ENCODE measurements around the gene LRFN2.

Gene LRFN2

DNA sequence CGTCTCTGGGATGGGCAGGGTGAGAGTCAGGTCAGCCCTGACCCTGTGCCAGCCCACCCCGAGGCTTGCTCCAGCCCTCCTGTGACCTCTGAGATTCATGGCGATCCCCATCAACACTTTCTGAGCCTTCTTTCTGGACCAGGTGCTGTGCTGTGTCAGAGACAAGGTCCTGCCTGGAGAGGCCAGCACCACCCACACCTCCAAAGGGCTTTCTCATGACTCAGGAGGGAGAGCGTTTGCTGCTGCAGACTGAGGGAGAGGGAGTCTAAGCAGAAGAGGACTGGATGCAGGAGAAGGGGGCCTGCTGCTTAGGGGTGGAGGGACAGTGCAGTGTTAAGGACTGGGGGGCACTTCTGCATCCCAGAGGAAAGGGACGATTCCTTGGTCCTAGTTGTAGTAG is 193.5 kb downstream of the LRFN2 start:
- TF ChIP-seq, protein P1, sequence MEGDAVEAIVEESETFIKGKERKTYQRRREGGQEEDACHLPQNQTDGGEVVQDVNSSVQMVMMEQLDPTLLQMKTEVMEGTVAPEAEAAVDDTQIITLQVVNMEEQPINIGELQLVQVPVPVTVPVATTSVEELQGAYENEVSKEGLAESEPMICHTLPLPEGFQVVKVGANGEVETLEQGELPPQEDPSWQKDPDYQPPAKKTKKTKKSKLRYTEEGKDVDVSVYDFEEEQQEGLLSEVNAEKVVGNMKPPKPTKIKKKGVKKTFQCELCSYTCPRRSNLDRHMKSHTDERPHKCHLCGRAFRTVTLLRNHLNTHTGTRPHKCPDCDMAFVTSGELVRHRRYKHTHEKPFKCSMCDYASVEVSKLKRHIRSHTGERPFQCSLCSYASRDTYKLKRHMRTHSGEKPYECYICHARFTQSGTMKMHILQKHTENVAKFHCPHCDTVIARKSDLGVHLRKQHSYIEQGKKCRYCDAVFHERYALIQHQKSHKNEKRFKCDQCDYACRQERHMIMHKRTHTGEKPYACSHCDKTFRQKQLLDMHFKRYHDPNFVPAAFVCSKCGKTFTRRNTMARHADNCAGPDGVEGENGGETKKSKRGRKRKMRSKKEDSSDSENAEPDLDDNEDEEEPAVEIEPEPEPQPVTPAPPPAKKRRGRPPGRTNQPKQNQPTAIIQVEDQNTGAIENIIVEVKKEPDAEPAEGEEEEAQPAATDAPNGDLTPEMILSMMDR (IDR thresholded peaks at IDR 0.05; ENCODE audit: extremely low read depth, missing control alignments), result no peak
- DNase-seq (ENCODE audit: low spot score), result no peak

DNA sequence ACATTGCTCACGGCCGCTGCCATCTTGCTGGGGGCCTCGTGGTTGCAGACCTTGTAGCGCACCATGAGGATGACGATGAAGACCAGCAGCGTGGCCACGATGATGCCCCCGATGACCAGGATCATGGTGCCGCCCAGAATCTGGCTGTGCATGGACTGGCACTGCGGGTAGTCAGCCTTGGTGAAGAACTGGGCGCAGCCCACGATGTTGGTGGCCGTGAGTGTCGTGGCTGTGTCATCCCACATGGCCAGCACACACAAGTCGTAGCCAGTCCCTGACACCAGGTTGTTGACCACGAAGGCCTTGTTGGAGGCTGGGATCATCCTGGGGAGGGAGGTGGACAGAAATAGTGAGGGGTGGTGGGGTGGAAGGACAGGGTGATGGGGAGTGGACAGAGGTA is 194.6 kb downstream of the LRFN2 start:
- TF ChIP-seq, protein P1 (IDR thresholded peaks at IDR 0.05; ENCODE audit: extremely low read depth, missing control alignments), result no peak
- no peak for DNase-seq (ENCODE audit: low spot score)

DNA sequence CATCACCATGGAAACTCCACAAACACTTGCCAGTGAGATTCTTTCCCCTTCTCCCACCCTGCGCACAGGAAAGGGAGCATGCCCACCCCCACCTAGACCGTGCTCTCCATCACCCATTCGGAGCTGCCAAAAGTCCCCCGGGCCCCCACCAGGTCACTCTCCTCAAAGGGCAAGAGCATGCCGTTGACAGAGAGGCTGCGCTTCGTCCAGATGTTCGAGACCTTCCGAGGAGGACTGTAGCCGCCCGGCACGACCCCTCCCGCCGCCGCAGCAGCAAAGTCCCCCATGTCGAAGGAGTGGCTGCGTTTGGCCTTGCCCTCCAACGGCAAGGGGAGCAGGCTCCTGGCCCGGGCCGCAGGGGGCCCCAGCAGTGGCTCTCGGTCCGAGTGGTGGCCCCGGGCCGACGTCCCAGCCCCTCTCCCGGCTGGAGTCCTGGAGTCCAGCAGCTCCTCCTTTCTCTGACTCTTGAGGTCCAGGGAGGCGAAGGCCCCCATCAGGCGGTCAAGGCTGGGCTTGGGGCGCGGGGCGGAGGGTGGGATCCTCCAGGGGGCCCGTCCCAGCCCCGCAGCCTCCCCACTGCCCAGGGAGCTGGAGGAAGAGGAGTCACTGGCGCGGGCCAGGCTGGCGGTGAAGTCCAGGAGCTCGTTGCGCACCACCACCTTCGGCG is 195.2 kb downstream of the LRFN2 start:
- DNase-seq (ENCODE audit: low spot score), result no peak
- TF ChIP-seq, protein P1 (IDR thresholded peaks at IDR 0.05; ENCODE audit: extremely low read depth, missing control alignments), result no peak

DNA sequence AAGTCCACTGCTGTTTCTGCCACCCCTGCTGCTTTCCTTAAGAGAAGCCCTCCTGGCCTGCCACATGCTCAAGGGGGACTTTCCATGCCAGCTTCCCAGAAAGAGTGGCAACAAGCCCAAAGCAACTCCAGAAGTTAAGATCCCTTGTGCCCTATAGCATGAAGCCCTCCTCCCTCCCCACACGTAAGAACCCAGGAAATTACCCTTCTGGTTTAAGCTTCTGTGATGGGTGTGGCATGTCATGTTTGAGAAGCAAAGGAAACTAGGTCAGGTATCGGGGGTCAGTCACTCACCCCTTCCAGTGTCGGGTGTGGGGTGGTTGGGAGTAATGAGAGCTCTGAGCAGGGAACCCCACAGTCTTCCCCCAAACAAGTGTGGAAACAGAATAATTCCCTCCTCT is 196.1 kb downstream of the LRFN2 start:
- DNase-seq (ENCODE audit: low spot score), result no peak
- TF ChIP-seq, protein P1 (IDR thresholded peaks at IDR 0.05; ENCODE audit: extremely low read depth, missing control alignments), result no peak

DNA sequence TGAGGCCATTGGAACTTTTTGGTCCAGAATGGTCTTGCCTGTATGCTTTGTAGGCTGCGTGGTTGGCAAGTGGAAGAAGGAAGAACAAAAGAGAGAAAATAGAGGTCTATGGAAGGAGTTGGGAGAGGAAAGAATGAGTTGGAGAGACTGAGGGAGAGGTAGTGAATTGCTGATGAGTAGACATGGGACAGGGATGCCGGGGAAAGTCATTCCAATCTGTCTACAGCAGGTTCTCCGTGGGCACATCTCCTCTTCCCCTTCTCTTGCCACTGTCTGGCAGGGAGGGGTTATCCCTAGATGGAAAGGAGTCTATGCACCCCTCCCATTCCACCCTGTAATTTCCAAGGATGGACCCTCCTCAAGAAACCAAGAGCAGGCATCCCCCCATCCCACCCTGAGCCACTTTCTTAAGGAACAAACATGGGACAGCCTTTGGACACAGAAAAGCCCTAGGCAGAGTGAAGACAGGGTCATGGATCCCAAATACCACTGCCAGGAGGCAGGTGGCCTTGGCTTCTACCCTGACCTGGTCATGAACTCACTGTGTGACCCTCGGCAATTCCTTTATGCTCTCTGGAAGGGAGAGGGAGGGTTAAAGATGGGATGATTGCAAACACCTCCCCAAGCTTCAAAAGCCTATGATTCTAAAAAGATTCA is 196.9 kb downstream of the LRFN2 start:
- DNase-seq (ENCODE audit: low spot score), result no peak
- TF ChIP-seq, protein P1 (IDR thresholded peaks at IDR 0.05; ENCODE audit: extremely low read depth, missing control alignments), result no peak

DNA sequence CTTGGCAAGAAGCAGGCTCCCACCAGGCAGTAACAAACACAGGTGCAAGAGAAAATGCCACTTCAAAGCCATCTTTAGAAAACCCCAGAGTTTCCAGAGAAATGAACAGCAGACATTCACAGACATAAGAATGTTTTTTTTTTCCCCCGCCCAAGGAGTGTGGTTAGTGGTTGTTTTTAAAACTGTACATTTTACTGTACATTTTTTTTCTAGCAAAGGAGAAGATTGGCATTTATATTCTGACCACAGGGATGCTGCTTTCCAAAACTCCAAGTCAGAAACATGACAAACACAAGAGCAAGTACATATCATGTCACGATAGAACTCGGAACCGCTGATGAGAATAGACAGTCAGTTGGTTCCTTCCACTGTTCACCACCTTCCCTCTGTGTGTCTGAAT is 197.9 kb downstream of the LRFN2 start:
- DNase-seq (ENCODE audit: low spot score), result no peak
- TF ChIP-seq, protein P1 (IDR thresholded peaks at IDR 0.05; ENCODE audit: extremely low read depth, missing control alignments), result no peak

DNA sequence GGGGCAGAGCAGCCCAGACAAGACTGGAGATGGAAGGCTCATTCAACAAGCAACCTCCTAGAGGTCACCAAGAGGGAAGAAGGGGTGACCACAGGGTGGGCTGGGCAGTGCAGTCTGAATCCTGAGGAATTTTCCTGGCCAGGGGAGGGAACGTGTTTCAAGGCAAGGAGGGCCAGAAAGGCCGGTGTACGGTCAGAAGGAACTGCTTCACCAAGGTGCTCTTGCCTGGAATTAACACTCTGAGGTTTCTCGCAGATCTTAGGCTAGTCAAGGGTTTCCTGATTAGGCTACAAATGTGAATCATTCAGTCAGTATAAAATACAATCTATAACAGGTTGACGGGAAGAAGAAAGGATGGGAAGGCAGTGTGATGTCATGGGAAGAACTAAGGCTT is 199.3 kb downstream of the LRFN2 start:
- DNase-seq (ENCODE audit: low spot score), result no peak
- TF ChIP-seq, protein P1 (IDR thresholded peaks at IDR 0.05; ENCODE audit: extremely low read depth, missing control alignments), result no peak

Data from GM20000 (cell line).